HL-60 (cell line): Measurements from ENCODE around the gene SEZ6.

Experiments
- CTCF ChIP-seq: IDR thresholded peaks from one replicate; pipeline ENCODE4 v1.5.1; 2011; ENCODE audit warnings: low read length, control low read depth, inconsistent platforms; ENCODE audit not compliant: insufficient read depth
- GABPA ChIP-seq: IDR thresholded peaks from 2 replicates; pipeline ENCODE4 v1.6.1; 2012; ENCODE audit warnings: low read depth
- POLR2AphosphoS5 ChIP-seq: IDR thresholded peaks from 2 replicates; pipeline ENCODE4 v1.6.1; 2012; ENCODE audit warnings: low read depth
- TF ChIP-seq, protein P1 (sequence below): IDR thresholded peaks from 2 replicates; pipeline ENCODE4 v1.6.1; 2012; ENCODE audit warnings: low read depth; ENCODE audit not compliant: insufficient replicate concordance

GRCh38 chr17:28906706-28907438, 99.0 kb downstream of the SEZ6 start:
- TF ChIP-seq POLR2AphosphoS5, result 0 out of 2 replicates have a peak, but pooled peaks have one; percentile 3
- no peak for TF ChIP-seq CTCF
- TF ChIP-seq, protein P1, sequence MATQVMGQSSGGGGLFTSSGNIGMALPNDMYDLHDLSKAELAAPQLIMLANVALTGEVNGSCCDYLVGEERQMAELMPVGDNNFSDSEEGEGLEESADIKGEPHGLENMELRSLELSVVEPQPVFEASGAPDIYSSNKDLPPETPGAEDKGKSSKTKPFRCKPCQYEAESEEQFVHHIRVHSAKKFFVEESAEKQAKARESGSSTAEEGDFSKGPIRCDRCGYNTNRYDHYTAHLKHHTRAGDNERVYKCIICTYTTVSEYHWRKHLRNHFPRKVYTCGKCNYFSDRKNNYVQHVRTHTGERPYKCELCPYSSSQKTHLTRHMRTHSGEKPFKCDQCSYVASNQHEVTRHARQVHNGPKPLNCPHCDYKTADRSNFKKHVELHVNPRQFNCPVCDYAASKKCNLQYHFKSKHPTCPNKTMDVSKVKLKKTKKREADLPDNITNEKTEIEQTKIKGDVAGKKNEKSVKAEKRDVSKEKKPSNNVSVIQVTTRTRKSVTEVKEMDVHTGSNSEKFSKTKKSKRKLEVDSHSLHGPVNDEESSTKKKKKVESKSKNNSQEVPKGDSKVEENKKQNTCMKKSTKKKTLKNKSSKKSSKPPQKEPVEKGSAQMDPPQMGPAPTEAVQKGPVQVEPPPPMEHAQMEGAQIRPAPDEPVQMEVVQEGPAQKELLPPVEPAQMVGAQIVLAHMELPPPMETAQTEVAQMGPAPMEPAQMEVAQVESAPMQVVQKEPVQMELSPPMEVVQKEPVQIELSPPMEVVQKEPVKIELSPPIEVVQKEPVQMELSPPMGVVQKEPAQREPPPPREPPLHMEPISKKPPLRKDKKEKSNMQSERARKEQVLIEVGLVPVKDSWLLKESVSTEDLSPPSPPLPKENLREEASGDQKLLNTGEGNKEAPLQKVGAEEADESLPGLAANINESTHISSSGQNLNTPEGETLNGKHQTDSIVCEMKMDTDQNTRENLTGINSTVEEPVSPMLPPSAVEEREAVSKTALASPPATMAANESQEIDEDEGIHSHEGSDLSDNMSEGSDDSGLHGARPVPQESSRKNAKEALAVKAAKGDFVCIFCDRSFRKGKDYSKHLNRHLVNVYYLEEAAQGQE, result no peak
- no peak for TF ChIP-seq GABPA
